ENCODE results near the gene ACR.

GRCh38 chr22:50737728-50738648 lies at the start of gene ACR:
- TF ChIP-seq POLR2A (IDR thresholded peaks at IDR 0.05; ENCODE audit: low read depth, low read length) (no peak), RCOR1 (IDR thresholded peaks at IDR 0.05; ENCODE audit: insufficient replicate concordance, low read length) (no peak), CTCF (conservative IDR thresholded peaks at IDR 0.05; ENCODE audit: low read depth, low read length) (no peak), MAFK (IDR thresholded peaks at IDR 0.05; ENCODE audit: low read depth, low read length) (no peak)

All from IMR-90 (cell line).